ENCODE data around the gene HRAS. TPM values are rescaled to one million over a fixed set of nuclear protein-coding genes. Genes with fewer than 3 reads are reported as not detected.
A peak's percentile ranks its signal among the peaks of the same experiment; 100 is the strongest.

HRAS gene
- total and polyA plus RNA-seq, 2 of the 13 experiments (the other 11 are each of a cell fraction or from before 2014, with no cell fraction given) = 32.9 to 50.0 TPM

- TF ChIP-seq ZNF687 (CRISPR knock-in tag; IDR thresholded peaks at IDR 0.05) (peak; percentile 88), KLF9 (CRISPR knock-in tag; IDR thresholded peaks at IDR 0.05; ENCODE audit: low read depth) (no peak), ARID5B (CRISPR knock-in tag; IDR thresholded peaks at IDR 0.05) (peak; percentile 17; the same call in 1 of the 2 replicates), REXO4 (CRISPR knock-in tag; IDR thresholded peaks at IDR 0.05; ENCODE audit: borderline replicate concordance) (no peak), ZNF317 (CRISPR knock-in tag; IDR thresholded peaks at IDR 0.05) (no peak), HES4 (CRISPR knock-in tag; IDR thresholded peaks at IDR 0.05; ENCODE audit: borderline replicate concordance) (0 out of 2 replicates have a peak, but pooled peaks have one; percentile 16), ZNF543 (CRISPR knock-in tag; IDR thresholded peaks at IDR 0.05) (no peak), PRDM10 (CRISPR knock-in tag; IDR thresholded peaks at IDR 0.05; ENCODE audit: low read depth) (peak; percentile 84; the same call in 1 of the 2 replicates), ZMYM3 (CRISPR knock-in tag; IDR thresholded peaks at IDR 0.05) (peak; percentile 53; the same call in 1 of the 2 replicates), HNRNPLL (IDR thresholded peaks at IDR 0.05; ENCODE audit: low read depth, low read length, poor library complexity, severe bottlenecking) (peak; percentile 28), ZNF280D (CRISPR knock-in tag; IDR thresholded peaks at IDR 0.05) (peak; percentile 63; the same call in 1 of the 2 replicates), ZNF773 (CRISPR knock-in tag; IDR thresholded peaks at IDR 0.05; ENCODE audit: borderline replicate concordance) (no peak), TEAD3 (CRISPR knock-in tag; optimal IDR thresholded peaks at IDR 0.05; ENCODE audit: borderline replicate concordance) (no peak)
These were observed 33.9 kb upstream of the HRAS start (continued) for GRCh38 chr11:569158-569885.
